Stimulated activated naive B cell treated with anti-CD40 and anti-IgM and Interleukin-4, amounts not matched to agents 10 μg/mL and 1 μg/mL and 100 μg/mL, for 72 hours (primary cell): Measurements from ENCODE around the gene FANCI.

Source experiments
- ATAC-seq, 2 donors: fragments of 150-1000 bp; cut with Tn5 transposase; replicated peaks; 2 replicates each; pipeline ENCODE4 v1.10.0; 2021; ENCODE audit warnings: moderate library complexity in 1 of 2
- DNase-seq: peaks from one replicate; pipeline ENCODE4 v3.0.0; 2021
- H3K27ac Mint-ChIP-seq: one replicate; pipeline ENCODE4 v1.8.0; 2022; ENCODE audit warnings: mild to moderate bottlenecking, mixed read lengths
- H3K27me3 Mint-ChIP-seq, 2 donors: one replicate each; pipeline ENCODE4 v1.8.0; 2022; ENCODE audit warnings: mixed read lengths in 2 of 2
- H3K36me3 Mint-ChIP-seq, 2 donors: one replicate each; pipeline ENCODE4 v1.8.0; 2022; ENCODE audit warnings: mixed read lengths in 2 of 2, mild to moderate bottlenecking in 1 of 2
- H3K4me1 Mint-ChIP-seq, 2 donors: one replicate each; pipeline ENCODE4 v1.8.0; 2022; ENCODE audit warnings: mixed read lengths in 2 of 2, mild to moderate bottlenecking in 1 of 2
- H3K4me3 Mint-ChIP-seq, 2 donors: one replicate each; pipeline ENCODE4 v1.8.0; 2022; ENCODE audit warnings: mild to moderate bottlenecking in 2 of 2, mixed read lengths in 2 of 2, moderate library complexity in 1 of 2
- H3K9me3 Mint-ChIP-seq, 2 donors: one replicate each; pipeline ENCODE4 v1.8.0; 2022; ENCODE audit warnings: mixed read lengths in 2 of 2, mild to moderate bottlenecking in 1 of 2

Gene FANCI

GRCh38 chr15:89340573-89340972 lies 96.8 kb downstream of the FANCI start:
- Mint-ChIP-seq H3K36me3 (no peaks in the 10 kb centered on the region), H3K4me3 (no peak overlapping the region), H3K27me3 (peaks cover 9 to 15% of the 10 kb centered on the region in 2 donors), H3K27ac (no peak overlapping the region), H3K9me3 (no peaks in the 10 kb centered on the region), H3K4me1 (peaks cover 6 to 7% of the 10 kb centered on the region in 2 donors)
- ATAC-seq (no peak), DNase-seq (no peak)

- ATAC-seq: no peak
- Mint-ChIP-seq H3K36me3 (no peaks in the 10 kb centered on the region), H3K27me3 (peaks cover 9 to 15% of the 10 kb centered on the region in 2 donors), H3K27ac (no peak overlapping the region), H3K4me3 (no peak overlapping the region), H3K4me1 (peaks cover 4 to 5% of the 10 kb centered on the region in 2 donors), H3K9me3 (no peaks in the 10 kb centered on the region)
- no peak for DNase-seq
Measured at GRCh38 chr15:89341316-89342005, 97.7 kb downstream of the FANCI start.

GRCh38 chr15:89342840-89343239 lies 99.1 kb downstream of the FANCI start:
- DNase-seq (no peak), ATAC-seq (no peak)
- peaks cover 0 to under 1% of the 10 kb centered on the region in 2 donors for H3K4me1 Mint-ChIP-seq
- H3K27ac Mint-ChIP-seq: no peak overlapping the region
- H3K4me3 Mint-ChIP-seq: no peak overlapping the region
- peaks cover 13 to 23% of the 10 kb centered on the region in 2 donors for H3K27me3 Mint-ChIP-seq
- no peaks in the 10 kb centered on the region for H3K36me3 Mint-ChIP-seq
- H3K9me3 Mint-ChIP-seq: no peaks in the 10 kb centered on the region

GRCh38 chr15:89345248-89345647 lies 101.5 kb downstream of the FANCI start:
- DNase-seq (no peak), ATAC-seq (no peak)
- Mint-ChIP-seq H3K4me1 (no peaks in the 10 kb centered on the region), H3K36me3 (no peaks in the 10 kb centered on the region), H3K9me3 (no peaks in the 10 kb centered on the region), H3K27ac (no peak overlapping the region), H3K4me3 (no peak overlapping the region), H3K27me3 (peaks cover 24 to 43% of the 10 kb centered on the region in 2 donors)

- no peak for DNase-seq
- no peaks in the 10 kb centered on the region for H3K4me1 Mint-ChIP-seq
Measured at GRCh38 chr15:89346516-89347231, 102.9 kb downstream of the FANCI start.

GRCh38 chr15:89349206-89349558 lies 105.4 kb downstream of the FANCI start:
- DNase-seq: no peak
- H3K36me3 Mint-ChIP-seq: no peaks in the 10 kb centered on the region
- no peak for ATAC-seq
- H3K27ac Mint-ChIP-seq: no peak overlapping the region
- no peaks in the 10 kb centered on the region for H3K9me3 Mint-ChIP-seq
- H3K27me3 Mint-ChIP-seq: peaks cover 34 to 57% of the 10 kb centered on the region in 2 donors
- H3K4me3 Mint-ChIP-seq: no peak overlapping the region
- peaks cover 0 to 5% of the 10 kb centered on the region in 2 donors for H3K4me1 Mint-ChIP-seq

More at GRCh38 chr15:89346516-89347231, 102.9 kb downstream of the FANCI start:
- Mint-ChIP-seq H3K9me3 (no peaks in the 10 kb centered on the region), H3K27ac (no peak overlapping the region), H3K36me3 (no peaks in the 10 kb centered on the region), H3K27me3 (peaks cover 29 to 51% of the 10 kb centered on the region in 2 donors), H3K4me3 (no peak overlapping the region)
- no peak for ATAC-seq

- Mint-ChIP-seq H3K4me3 (no peak overlapping the region), H3K4me1 (peaks cover 0 to 5% of the 10 kb centered on the region in 2 donors), H3K27me3 (peaks cover 48 to 74% of the 10 kb centered on the region in 2 donors), H3K27ac (no peak overlapping the region), H3K9me3 (no peaks in the 10 kb centered on the region), H3K36me3 (no peaks in the 10 kb centered on the region)
- ATAC-seq (no peak), DNase-seq (no peak)
Measured at GRCh38 chr15:89352476-89352875, 108.7 kb downstream of the FANCI start.

GRCh38 chr15:89353991-89354390 lies 110.2 kb downstream of the FANCI start:
- Mint-ChIP-seq H3K27ac (no peak overlapping the region), H3K9me3 (no peaks in the 10 kb centered on the region), H3K27me3 (peaks cover 51 to 76% of the 10 kb centered on the region in 2 donors), H3K4me1 (peaks cover 3 to 15% of the 10 kb centered on the region in 2 donors), H3K36me3 (no peaks in the 10 kb centered on the region), H3K4me3 (no peak overlapping the region)
- ATAC-seq (no peak), DNase-seq (no peak)

GRCh38 chr15:89356634-89357298 lies 113.0 kb downstream of the FANCI start:
- ATAC-seq (no peak), DNase-seq (no peak)
- no peaks in the 10 kb centered on the region for H3K9me3 Mint-ChIP-seq
- no peaks in the 10 kb centered on the region for H3K36me3 Mint-ChIP-seq
- H3K4me3 Mint-ChIP-seq: no peak overlapping the region
- peaks cover 66 to 84% of the 10 kb centered on the region in 2 donors for H3K27me3 Mint-ChIP-seq
- no peak overlapping the region for H3K27ac Mint-ChIP-seq
- H3K4me1 Mint-ChIP-seq: peaks cover 14 to 35% of the 10 kb centered on the region in 2 donors

GRCh38 chr15:89358435-89358754 lies 114.6 kb downstream of the FANCI start:
- DNase-seq: no peak
- H3K27me3 Mint-ChIP-seq: peaks cover 76 to 89% of the 10 kb centered on the region in 2 donors
- no peak for ATAC-seq
- H3K4me3 Mint-ChIP-seq: peak overlapping the region; percentile 79 to 87
- no peaks in the 10 kb centered on the region for H3K9me3 Mint-ChIP-seq
- no peaks in the 10 kb centered on the region for H3K36me3 Mint-ChIP-seq
- peaks cover 19 to 42% of the 10 kb centered on the region in 2 donors for H3K4me1 Mint-ChIP-seq
- peak overlapping the region; percentile 62 for H3K27ac Mint-ChIP-seq

GRCh38 chr15:89358755-89359439 lies 115.1 kb downstream of the FANCI start:
- DNase-seq (peak; percentile 76), ATAC-seq (peak; percentile 92)
- Mint-ChIP-seq H3K27ac (peak overlapping the region; percentile 62), H3K36me3 (no peaks in the 10 kb centered on the region), H3K27me3 (peaks cover 76 to 89% of the 10 kb centered on the region in 2 donors), H3K4me3 (peak overlapping the region; percentile 79 to 87), H3K4me1 (peaks cover 19 to 45% of the 10 kb centered on the region in 2 donors), H3K9me3 (no peaks in the 10 kb centered on the region)

- peaks cover 21 to 45% of the 10 kb centered on the region in 2 donors for H3K4me1 Mint-ChIP-seq
- no peaks in the 10 kb centered on the region for H3K9me3 Mint-ChIP-seq
- DNase-seq (no peak), ATAC-seq (no peak)
- peak overlapping the region; percentile 46 to 61 for H3K4me3 Mint-ChIP-seq
- H3K27me3 Mint-ChIP-seq: peaks cover 77 to 89% of the 10 kb centered on the region in 2 donors
- H3K36me3 Mint-ChIP-seq: no peaks in the 10 kb centered on the region
- H3K27ac Mint-ChIP-seq: peak overlapping the region; percentile 91
Measured at GRCh38 chr15:89359471-89360293, 115.9 kb downstream of the FANCI start.

- Mint-ChIP-seq H3K27ac (no peak overlapping the region), H3K4me1 (peaks cover 21 to 45% of the 10 kb centered on the region in 2 donors), H3K4me3 (no peak overlapping the region), H3K36me3 (no peaks in the 10 kb centered on the region), H3K9me3 (no peaks in the 10 kb centered on the region), H3K27me3 (peaks cover 82 to 91% of the 10 kb centered on the region in 2 donors)
- ATAC-seq (no peak), DNase-seq (no peak)
Measured at GRCh38 chr15:89360294-89360971, 116.7 kb downstream of the FANCI start.
